ENCODE data around the gene SLC26A5.
"Not testable (repeated sequence)": the region's sequence is repeated elsewhere in the genome, so short reads cannot be mapped to it uniquely, and the experiment has no call there.

SLC26A5 gene

GRCh38 chr7:103446049-103446520 lies at the start of gene SLC26A5:
TSS of gene SLC26A5 (minus strand) at chr7:103446207. CDS start at chr7:103421514, 24,693 bp downstream.
- no peak for DNase-seq

- DNase-seq = no peak
Measured at GRCh38 chr7:103487419-103487818, 41.4 kb upstream of the SLC26A5 start.

- DNase-seq = not testable (repeated sequence)
Measured at GRCh38 chr7:103486873-103487272, 40.9 kb upstream of the SLC26A5 start.

GRCh38 chr7:103480771-103481170 lies 34.8 kb upstream of the SLC26A5 start:
- DNase-seq = no peak

GRCh38 chr7:103474956-103475355 lies 28.9 kb upstream of the SLC26A5 start:
- DNase-seq = no peak

- DNase-seq = no peak
Measured at GRCh38 chr7:103469095-103469948, 23.3 kb upstream of the SLC26A5 start.

- no peak for DNase-seq
Measured at GRCh38 chr7:103466814-103467213, 20.8 kb upstream of the SLC26A5 start.

- no peak for DNase-seq
Measured at GRCh38 chr7:103462358-103462757, 16.4 kb upstream of the SLC26A5 start.

- DNase-seq = no peak
Measured at GRCh38 chr7:103447073-103447960, 1.3 kb upstream of the SLC26A5 start.

- DNase-seq = no peak
Measured at GRCh38 chr7:103445228-103446048, 569 bp downstream of the SLC26A5 start.

- DNase-seq = no peak
Measured at GRCh38 chr7:103439661-103440060, 6.3 kb downstream of the SLC26A5 start.

- no peak for DNase-seq
Measured at GRCh38 chr7:103437623-103438022, 8.4 kb downstream of the SLC26A5 start.

- DNase-seq = no peak
Measured at GRCh38 chr7:103432712-103433111, 13.3 kb downstream of the SLC26A5 start.

GRCh38 chr7:103425177-103425576 lies 20.8 kb downstream of the SLC26A5 start:
- no peak for DNase-seq

- no peak for DNase-seq
Measured at GRCh38 chr7:103423467-103424179, 22.4 kb downstream of the SLC26A5 start.

- DNase-seq = no peak
Measured at GRCh38 chr7:103420857-103421384, 25.1 kb downstream of the SLC26A5 start.

GRCh38 chr7:103418241-103418640 lies 27.8 kb downstream of the SLC26A5 start:
- DNase-seq = no peak

GRCh38 chr7:103413407-103413806 lies 32.6 kb downstream of the SLC26A5 start:
- no peak for DNase-seq

- DNase-seq = no peak
Measured at GRCh38 chr7:103412151-103412550, 33.9 kb downstream of the SLC26A5 start.

- not testable (repeated sequence) for DNase-seq
Measured at GRCh38 chr7:103405789-103406613, 40.0 kb downstream of the SLC26A5 start.

- not testable (repeated sequence) for DNase-seq
Measured at GRCh38 chr7:103399687-103400086, 46.3 kb downstream of the SLC26A5 start.
